Mesenchymal stem cell (in vitro differentiated cells and primary cell): ENCODE results near the gene ZBTB47.

Experiments
- DNase-seq: peaks from one replicate; pipeline ENCODE4 v3.0.0-alpha.2; 2013
- H2AFZ ChIP-seq: one replicate; pipeline ENCODE4 v1.6.1; 2013; ENCODE audit warnings: low read depth, mild to moderate bottlenecking, control low read depth, inconsistent platforms, low read length, moderate library complexity
- H2AK5ac ChIP-seq: 2 replicates; pipeline ENCODE4 v1.6.1; 2013; ENCODE audit warnings: low read length, moderate library complexity, mild to moderate bottlenecking, inconsistent platforms; ENCODE audit not compliant: severe bottlenecking
- H2BK120ac ChIP-seq: one replicate; pipeline ENCODE4 v1.6.1; 2013; ENCODE audit warnings: low read depth, mild to moderate bottlenecking, inconsistent platforms, low read length, moderate library complexity
- H2BK12ac ChIP-seq, 2 experiments: one replicate each; pipeline ENCODE4 v1.6.1; 2013; ENCODE audit warnings: inconsistent platforms in 2 of 2, low read length in 2 of 2, mild to moderate bottlenecking in 2 of 2, moderate library complexity in 2 of 2, control low read depth in 1 of 2
- H2BK15ac ChIP-seq: one replicate; pipeline ENCODE4 v1.6.1; 2013; ENCODE audit warnings: mild to moderate bottlenecking, low read depth, inconsistent platforms; ENCODE audit not compliant: poor library complexity, severe bottlenecking
- H2BK5ac ChIP-seq: 2 replicates; pipeline ENCODE4 v1.6.1; 2013; ENCODE audit warnings: low read depth, mild to moderate bottlenecking, low read length, control low read depth, inconsistent platforms; ENCODE audit not compliant: poor library complexity, severe bottlenecking
- H3K14ac ChIP-seq, 2 experiments: one replicate each; pipeline ENCODE4 v1.6.1; 2013; ENCODE audit warnings: inconsistent platforms in 2 of 2, low read length in 2 of 2, control low read depth in 1 of 2, mild to moderate bottlenecking in 1 of 2, moderate library complexity in 1 of 2
- H3K18ac ChIP-seq, 2 experiments: one replicate each; pipeline ENCODE4 v1.6.1; 2013; ENCODE audit warnings: inconsistent platforms in 2 of 2, low read length in 2 of 2, control low read depth in 1 of 2, low read depth in 1 of 2, mild to moderate bottlenecking in 1 of 2
- H3K23ac ChIP-seq, 2 experiments: one replicate each; pipeline ENCODE4 v1.6.1; 2013; ENCODE audit warnings: inconsistent platforms in 2 of 2, low read length in 2 of 2, mild to moderate bottlenecking in 2 of 2, moderate library complexity in 2 of 2, control low read depth in 1 of 2
- H3K27ac ChIP-seq: 2 replicates; pipeline ENCODE4 v1.5.1; 2013; ENCODE audit warnings: mild to moderate bottlenecking, moderate library complexity, low read length, control low read depth, inconsistent platforms; ENCODE audit not compliant: poor library complexity, severe bottlenecking
- H3K27me3 ChIP-seq, 2 experiments: 2 replicates each; pipeline versions ENCODE4 v1.6.1 to v1.7.0; 2013; ENCODE audit warnings: low read length in 2 of 2, mild to moderate bottlenecking in 2 of 2, moderate library complexity in 2 of 2, control low read depth in 1 of 2, inconsistent platforms in 1 of 2; ENCODE audit not compliant: control insufficient read depth in 1 of 2, insufficient read depth in 1 of 2
- H3K36me3 ChIP-seq, 2 experiments: 2 replicates each; pipeline versions ENCODE4 v1.6.1 to v1.7.0; 2013; ENCODE audit warnings: low read length in 2 of 2, control low read depth in 1 of 2, inconsistent platforms in 1 of 2, low read depth in 1 of 2, mild to moderate bottlenecking in 1 of 2; ENCODE audit not compliant: insufficient read depth in 2 of 2, control insufficient read depth in 1 of 2
- H3K4ac ChIP-seq, 2 experiments: one replicate each; pipeline ENCODE4 v1.6.1; 2013; ENCODE audit warnings: inconsistent platforms in 2 of 2, low read length in 2 of 2, mild to moderate bottlenecking in 2 of 2, moderate library complexity in 2 of 2, control low read depth in 1 of 2, low read depth in 1 of 2
- H3K4me1 ChIP-seq: 2 replicates; pipeline ENCODE4 v1.6.1; 2013; ENCODE audit warnings: low read depth, low read length, control low read depth; ENCODE audit not compliant: control insufficient read depth, insufficient read depth
- H3K4me2 ChIP-seq: 2 replicates; pipeline ENCODE4 v1.6.1; 2013; ENCODE audit warnings: low read length, mild to moderate bottlenecking, inconsistent platforms; ENCODE audit not compliant: poor library complexity, severe bottlenecking
- H3K4me3 ChIP-seq, 2 experiments: 2 replicates each; pipeline versions ENCODE4 v1.5.1 to v1.7.0; 2013; ENCODE audit warnings: low read length in 2 of 2, mild to moderate bottlenecking in 2 of 2, control low read depth in 1 of 2, low read depth in 1 of 2; ENCODE audit not compliant: insufficient read depth in 1 of 2
- H3K79me1 ChIP-seq: replicated peaks from 2 replicates; pipeline ENCODE4 v1.6.1; 2013; ENCODE audit warnings: mild to moderate bottlenecking, control low read depth, low read length, inconsistent platforms; ENCODE audit not compliant: poor library complexity, severe bottlenecking
- H3K9ac ChIP-seq: 2 replicates; pipeline ENCODE4 v1.7.0; 2013; ENCODE audit warnings: mild to moderate bottlenecking, low read length, moderate library complexity
- H3K9me3 ChIP-seq: 2 replicates; pipeline ENCODE4 v1.7.0; 2013; ENCODE audit warnings: mild to moderate bottlenecking, low read length; ENCODE audit not compliant: control insufficient read depth
- H4K8ac ChIP-seq: one replicate; pipeline ENCODE4 v1.6.1; 2013; ENCODE audit warnings: inconsistent platforms, mild to moderate bottlenecking, low read length, moderate library complexity
- H4K91ac ChIP-seq: one replicate; pipeline ENCODE4 v1.6.1; 2013; ENCODE audit warnings: mild to moderate bottlenecking, low read length, inconsistent platforms
- WGBS: methylation state at CpG from one replicate; pipeline ENCODE4 v1.1.7; 2013; ENCODE audit warnings: mixed read lengths; 5-methylcytosine and 5-hydroxymethylcytosine counted together

Gene ZBTB47

DNA sequence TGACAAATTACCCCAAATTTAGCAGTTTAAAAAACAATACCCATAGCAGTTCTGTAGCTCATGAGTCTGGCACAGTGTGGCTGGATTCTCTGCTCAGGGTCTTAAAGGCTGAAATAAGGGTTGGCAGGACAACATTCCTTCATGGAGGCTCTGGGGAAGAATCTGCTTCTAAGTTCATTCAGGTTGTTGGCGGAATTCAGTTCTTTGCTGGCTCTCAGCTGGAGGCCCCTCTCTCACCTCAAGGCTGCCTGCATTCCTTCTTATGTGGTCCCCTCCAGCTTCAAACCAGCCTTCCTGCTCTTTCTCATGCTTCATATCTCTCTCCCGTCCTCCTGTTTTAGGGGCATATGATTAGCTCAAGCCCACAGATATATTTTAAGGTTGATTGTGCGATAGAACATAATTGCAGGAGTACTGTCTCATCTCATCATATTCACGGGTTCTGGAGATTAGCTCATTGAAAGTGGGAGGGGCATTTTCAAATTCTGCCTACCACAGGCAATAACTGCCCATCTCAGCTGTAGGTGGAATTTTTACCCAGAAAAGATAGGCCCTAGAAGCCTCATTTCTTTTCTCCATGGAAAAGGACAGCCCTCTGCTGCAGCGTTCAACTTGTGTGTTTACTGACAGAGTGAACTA, 5.6 kb upstream of the ZBTB47 start:
- Histone ChIP-seq H2BK12ac (no peak overlapping the region), H3K18ac (no peak overlapping the region), H2BK15ac (no peak overlapping the region), H2AK5ac (no peak overlapping the region), H3K9me3 (no peaks in the 10 kb centered on the region), H3K9ac (peak overlapping the region; percentile 4), H3K79me1 (peaks cover 29% of the 10 kb centered on the region), H3K4ac (no peak overlapping the region), H3K27ac (peak overlapping the region; percentile 31), H3K23ac (no peak overlapping the region), H3K36me3 (peaks cover 28 to 83% of the 10 kb centered on the region in 2 experiments), H3K14ac (no peak overlapping the region), H3K4me1 (peaks cover 34% of the 10 kb centered on the region), H3K4me3 (no peak overlapping the region), H2AFZ (no peak overlapping the region), H4K8ac (no peak overlapping the region), H4K91ac (no peak overlapping the region), H2BK120ac (no peak overlapping the region), H3K4me2 (no peak overlapping the region), H2BK5ac (no peak overlapping the region), H3K27me3 (no peaks in the 10 kb centered on the region)
- no peak for DNase-seq
- WGBS, result 99% methylated on average over 5 of the region's 5 CpGs

DNA sequence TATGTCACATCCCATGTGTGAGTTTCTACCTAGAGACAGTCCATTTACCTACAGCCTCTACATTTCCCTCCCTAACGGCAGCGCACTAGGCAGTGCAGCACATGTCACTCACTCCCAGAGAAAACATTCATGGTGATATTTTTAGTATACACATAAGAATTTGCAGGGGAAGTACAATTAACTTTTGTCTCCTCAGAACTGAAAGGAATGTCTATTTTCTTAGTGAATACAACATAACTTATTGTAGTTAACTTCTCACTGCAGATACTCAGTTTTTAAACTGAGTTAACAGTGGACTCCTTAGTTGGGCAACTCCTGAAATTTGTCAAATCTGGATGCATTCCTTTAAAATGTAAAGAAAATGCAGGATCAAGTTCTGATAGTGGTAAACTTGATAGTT, 4.5 kb upstream of the ZBTB47 start:
- no CpG with 5 or more reads among the region's 2 CpGs for WGBS
- Histone ChIP-seq H3K9ac (no peak overlapping the region), H3K9me3 (no peaks in the 10 kb centered on the region), H2AK5ac (no peak overlapping the region), H3K14ac (no peak overlapping the region), H4K8ac (no peak overlapping the region), H3K4me1 (peaks cover 40% of the 10 kb centered on the region), H3K79me1 (peaks cover 26% of the 10 kb centered on the region), H3K4me2 (no peak overlapping the region), H2BK15ac (no peak overlapping the region), H3K36me3 (peaks cover 24 to 73% of the 10 kb centered on the region in 2 experiments), H2BK5ac (no peak overlapping the region), H2BK12ac (no peak overlapping the region), H2BK120ac (no peak overlapping the region), H3K27ac (peak overlapping the region; percentile 11), H4K91ac (no peak overlapping the region), H3K23ac (no peak overlapping the region), H3K4me3 (no peak overlapping the region), H3K18ac (no peak overlapping the region), H3K4ac (no peak overlapping the region), H3K27me3 (no peaks in the 10 kb centered on the region), H2AFZ (no peak overlapping the region)
- no peak for DNase-seq

DNA sequence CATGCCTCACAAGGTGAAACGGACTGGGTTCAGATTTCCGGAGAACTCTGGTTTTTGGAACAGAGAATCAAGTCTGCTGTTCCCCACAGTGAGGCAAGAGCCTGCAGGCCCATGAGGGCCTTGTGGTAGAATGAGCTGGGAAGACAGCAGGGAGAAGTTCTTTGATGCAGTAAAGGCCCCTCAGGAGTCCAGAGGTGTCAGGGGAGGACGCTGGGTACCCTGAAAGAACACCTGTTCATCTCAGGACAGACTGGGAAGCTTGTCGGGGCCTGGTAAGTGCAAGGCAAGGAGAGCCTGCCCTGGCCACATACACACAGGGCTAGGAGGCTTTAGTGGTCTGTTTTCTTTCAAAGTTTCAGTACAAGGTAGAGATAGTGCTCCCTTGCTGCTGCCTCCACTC, 3.7 kb upstream of the ZBTB47 start:
- peak overlapping the region; percentile 55 for H2AK5ac ChIP-seq
- peaks cover 21% of the 10 kb centered on the region for H3K79me1 ChIP-seq
- H3K4me1 ChIP-seq, result peaks cover 40% of the 10 kb centered on the region
- peaks cover 20 to 65% of the 10 kb centered on the region in 2 experiments for H3K36me3 ChIP-seq
- no peaks in the 10 kb centered on the region for H3K9me3 ChIP-seq
- no peak overlapping the region for H3K4me2 ChIP-seq
- no peak overlapping the region for H2BK12ac ChIP-seq
- no peak overlapping the region for H2AFZ ChIP-seq
- H2BK15ac ChIP-seq, result no peak overlapping the region
- H3K27me3 ChIP-seq, result no peaks in the 10 kb centered on the region
- WGBS, result 94% methylated on average over 4 of the region's 4 CpGs
- H4K91ac ChIP-seq, result no peak overlapping the region
- H3K18ac ChIP-seq, result no peak overlapping the region
- no peak overlapping the region for H3K27ac ChIP-seq
- no peak overlapping the region for H3K4ac ChIP-seq
- no peak overlapping the region for H3K9ac ChIP-seq
- H3K14ac ChIP-seq, result no peak overlapping the region
- H2BK5ac ChIP-seq, result no peak overlapping the region
- DNase-seq, result no peak
- no peak overlapping the region for H3K4me3 ChIP-seq
- no peak overlapping the region for H3K23ac ChIP-seq
- H4K8ac ChIP-seq, result no peak overlapping the region
- H2BK120ac ChIP-seq, result no peak overlapping the region

DNA sequence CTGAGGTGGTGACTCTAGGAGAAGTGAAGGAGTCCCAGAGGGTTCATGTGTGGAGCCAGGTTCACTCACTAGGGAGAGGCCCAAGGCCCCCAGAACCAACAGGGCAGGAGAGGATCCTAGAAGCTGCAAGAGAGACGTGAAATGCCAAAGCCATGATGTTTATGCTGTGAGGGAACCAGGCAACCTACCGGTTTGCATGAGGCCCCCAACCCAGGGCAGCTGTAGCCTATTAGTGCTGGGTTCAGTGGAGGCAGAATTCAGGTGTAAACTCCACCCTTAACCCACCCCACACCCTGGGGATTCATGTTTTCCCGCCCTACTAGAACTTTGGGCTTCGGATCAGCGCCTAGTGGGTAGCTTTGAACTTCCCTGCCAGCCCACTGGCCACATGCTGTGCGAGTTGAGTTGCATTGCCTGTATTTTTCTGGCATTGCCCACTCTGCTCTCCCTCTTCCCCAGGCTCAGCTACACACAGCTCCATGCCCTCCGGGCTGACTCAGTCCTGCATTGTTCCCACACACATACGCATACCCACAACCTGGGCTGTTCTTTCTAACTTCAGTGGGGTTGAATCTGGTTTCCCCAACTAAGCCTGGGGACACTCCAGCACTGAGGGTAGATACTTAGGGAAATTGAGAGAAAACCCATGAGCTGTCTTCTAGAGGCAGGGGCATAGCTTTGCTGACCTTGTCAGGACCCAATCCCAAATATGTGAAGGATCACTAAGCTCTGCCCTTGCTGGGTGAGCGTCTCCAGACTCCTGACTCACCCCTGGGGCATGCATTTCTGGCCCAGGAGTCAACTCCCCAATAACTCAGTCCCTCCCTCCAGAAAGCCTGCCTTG, 2.0 kb upstream of the ZBTB47 start:
- Histone ChIP-seq H3K4me1 (peaks cover 55% of the 10 kb centered on the region), H4K91ac (no peak overlapping the region), H2BK120ac (no peak overlapping the region), H4K8ac (peak overlapping the region; percentile 22), H2BK15ac (no peak overlapping the region), H2AFZ (no peak overlapping the region), H3K27ac (peak overlapping the region; percentile 91), H2AK5ac (peak overlapping the region; percentile 28), H3K14ac (no peak overlapping the region), H3K4ac (no peak overlapping the region), H3K36me3 (peaks cover 13 to 48% of the 10 kb centered on the region in 2 experiments), H3K79me1 (peaks cover 22% of the 10 kb centered on the region), H3K9ac (peak overlapping the region; percentile 92), H3K27me3 (no peaks in the 10 kb centered on the region), H2BK5ac (no peak overlapping the region), H3K18ac (peak overlapping the region in 1 of 2 experiments; percentile 61), H3K9me3 (no peaks in the 10 kb centered on the region), H3K23ac (peak overlapping the region in 1 of 2 experiments; percentile 57), H2BK12ac (peak overlapping the region in 1 of 2 experiments; percentile 1), H3K4me2 (peak overlapping the region; percentile 44), H3K4me3 (peak overlapping the region in 1 of 2 experiments; percentile 90)
- 59% methylated on average over 9 of the region's 9 CpGs for WGBS
- DNase-seq, result peak; percentile 63
